GM19324 (cell line): ENCODE results near the gene CRYGB.

Experiments used
- ATAC-seq: cut with Tn5 transposase; IDR thresholded peaks from one replicate; pipeline ENCODE4 v1.9.1; 2021; ENCODE audit warnings: mild to moderate bottlenecking, moderate library complexity; ENCODE audit not compliant: unreplicated experiment, low FRiP score

The CRYGB gene

GRCh38 chr2:208146006-208146405 is at the start of gene CRYGB:
Gene CRYGB (minus strand): TSS chr2:208146158. CDS start chr2:208146120, 38 bp downstream.
- no peak for ATAC-seq

- ATAC-seq: no peak
Measured at GRCh38 chr2:208195531-208195930, 49.6 kb upstream of the CRYGB start.

- no peak for ATAC-seq
Measured at GRCh38 chr2:208192611-208193236, 46.8 kb upstream of the CRYGB start.

GRCh38 chr2:208189810-208190503 is 44.0 kb upstream of the CRYGB start, which contains the start of gene C2orf80:
Gene C2orf80 (minus strand): TSS chr2:208190030. CDS start chr2:208186986, 3,044 bp downstream.
- no peak for ATAC-seq

GRCh38 chr2:208189069-208189809 is 43.3 kb upstream of the CRYGB start:
- ATAC-seq: no peak

- no peak for ATAC-seq
Measured at GRCh38 chr2:208186893-208187292, 40.9 kb upstream of the CRYGB start.

- no peak for ATAC-seq
Measured at GRCh38 chr2:208186465-208186864, 40.5 kb upstream of the CRYGB start.

- no peak for ATAC-seq
Measured at GRCh38 chr2:208183972-208184705, 38.2 kb upstream of the CRYGB start.

- no peak for ATAC-seq
Measured at GRCh38 chr2:208183526-208183925, 37.6 kb upstream of the CRYGB start.

GRCh38 chr2:208182835-208183234 is 36.9 kb upstream of the CRYGB start:
- no peak for ATAC-seq

GRCh38 chr2:208179028-208179609 is 33.2 kb upstream of the CRYGB start:
- no peak for ATAC-seq

- ATAC-seq: no peak
Measured at GRCh38 chr2:208175840-208176153, 29.8 kb upstream of the CRYGB start.

- peak; percentile 96 for ATAC-seq
Measured at GRCh38 chr2:208175069-208175839, 29.3 kb upstream of the CRYGB start.

GRCh38 chr2:208174144-208174543 is 28.2 kb upstream of the CRYGB start:
- no peak for ATAC-seq

GRCh38 chr2:208172125-208172524 is 26.2 kb upstream of the CRYGB start:
- ATAC-seq: no peak

GRCh38 chr2:208164951-208165755 is 19.2 kb upstream of the CRYGB start:
- no peak for ATAC-seq

GRCh38 chr2:208163489-208163888 is 17.5 kb upstream of the CRYGB start, which contains the start of gene CRYGA:
Gene CRYGA (minus strand): TSS chr2:208163589. CDS start chr2:208163556, 33 bp downstream.
- ATAC-seq: no peak

- ATAC-seq: no peak
Measured at GRCh38 chr2:208156439-208156838, 10.5 kb upstream of the CRYGB start.

- ATAC-seq: no peak
Measured at GRCh38 chr2:208153156-208153555, 7.2 kb upstream of the CRYGB start.
